Right lobe of liver (tissue), 6 donors: ENCODE results near the gene ARRDC3. TPM values are rescaled to one million over a fixed set of nuclear protein-coding genes. Genes with fewer than 3 reads are reported as not detected.
A peak's percentile ranks its signal among the peaks of the same experiment; 100 is the strongest.

ENCODE experiments used
- ATAC-seq, 4 donors: fragments of 200-7000 bp; cut with Tn5 transposase; one replicate each; pipeline ENCODE4 v1.9.1; 2020; ENCODE audit warnings: mild to moderate bottlenecking in 4 of 4, moderate library complexity in 4 of 4
- DNase-seq, 3 donors: peaks; one replicate each; pipeline ENCODE4 v3.0.0-alpha.2; 2020
- H3K27ac ChIP-seq, 3 donors: fragments of 200-600 bp; one replicate each; pipeline ENCODE4 v1.8.0; 2022
- H3K27me3 ChIP-seq, 2 donors: fragments of 200-600 bp; one replicate each; pipeline ENCODE4 v1.8.0; 2022
- H3K36me3 ChIP-seq, 4 donors: fragments of 200-600 bp; sonication (generic) in 1 of 4; one replicate each; pipeline versions ENCODE4 v1.5.1 to v1.8.0; 2017 to 2022; ENCODE audit warnings: control low read depth in 1 of 4
- H3K4me1 ChIP-seq, 4 donors: fragments of 200-600 bp; sonication (generic) in 1 of 4; one replicate each; pipeline versions ENCODE4 v1.5.1 to v1.8.0; 2017 to 2022; ENCODE audit warnings: control low read depth in 1 of 4
- H3K4me3 ChIP-seq, 3 donors: fragments of 200-600 bp; one replicate each; pipeline ENCODE4 v1.8.0; 2022
- H3K9me3 ChIP-seq, 4 donors: fragments of 200-600 bp; sonication (generic) in 1 of 4; one replicate each; pipeline versions ENCODE4 v1.5.1 to v1.8.0; 2017 to 2022; ENCODE audit warnings: control low read depth in 1 of 4
- POLR2A ChIP-seq: fragments of 450-650 bp; IDR thresholded peaks from one replicate; pipeline ENCODE4 v1.6.1; 2017; ENCODE audit warnings: antibody characterized with exemption, mild to moderate bottlenecking
- WGBS: methylation state at CpG from one replicate; pipeline ENCODE4 v1.1.6; 2018; ENCODE audit warnings: low coverage, low lambda C conversion rate; ENCODE audit not compliant: insufficient coverage; ENCODE audit errors: missing lambda C conversion rate; 5-methylcytosine and 5-hydroxymethylcytosine counted together
- intact Hi-C, 2 donors: fragments of 100-400 bp; cut with DNase I; formaldehyde crosslinking; loops; one replicate each; pipeline versions ENCODE4 v1.11.2 to v1.14.1; 2022
- total RNA-seq, 6 experiments: library from RNA; depleted of rRNA in 2 of 6; stranded (reverse); fragments of >200 nt in 2 of 6; fragmentation: NEBNext Ultra II Directional in 3 of 6; extraction: Animal tissue kit (Norgen Biotek cat#: 25700) in 3 of 6; gene quantifications; one replicate each; pipeline versions ENCODE4 v1.1.0 to v1.2.4, GENCODE V29; 2016 to 2023
- TF ChIP-seq, protein P1 (sequence below), 4 donors: fragments of 200-600 bp in 3 of 4; fragments of 450-650 bp in 1 of 4; IDR thresholded peaks; one replicate each; pipeline versions ENCODE4 v1.5.1 to v1.8.0; 2016 to 2022; ENCODE audit warnings: antibody characterized with exemption in 4 of 4, mild to moderate bottlenecking in 2 of 4
- donor health status: DM: no; HTN: yes; CAD: no.
- donor health status: DM: no; HTN: no; CAD: no.
- donor health status: DM: no; HTN: no; CAD: no.
- donor health status: DM: no; HTN: yes; CAD: no.
- donor health status: DM: no; HTN: yes; CAD: no.

Gene ARRDC3
- total RNA-seq, 6 experiments from 2014 or later = 14.3 to 96.9 (median 46.0) TPM

DNA sequence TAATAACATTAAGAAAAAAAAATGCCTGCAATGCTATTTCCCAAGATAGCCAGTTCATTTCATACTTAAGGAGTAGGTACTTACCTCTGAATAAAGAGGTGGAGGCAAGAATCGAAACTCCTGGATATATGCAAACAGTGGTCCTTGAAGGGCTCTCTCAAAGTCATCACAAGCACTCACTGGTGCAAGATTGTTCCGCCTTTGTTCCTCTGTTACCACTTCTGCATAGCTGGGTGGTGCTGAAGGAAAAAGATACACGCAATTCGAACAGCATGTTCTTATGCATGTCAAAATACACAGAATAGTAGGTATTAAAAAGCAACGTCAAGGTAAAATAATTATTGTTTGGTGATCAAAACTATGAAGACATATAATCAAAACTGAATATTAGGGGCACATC is 9.5 kb downstream of the ARRDC3 start:
- H3K4me1 ChIP-seq = peaks cover 0 to 9% (median 0%) of the 10 kb centered on the region in 4 donors
- H3K27ac ChIP-seq = no peak overlapping the region
- WGBS = 82% methylated on average over 5 of the region's 5 CpGs
- ATAC-seq = peak in 1 of 4 donors; percentile 3
- no peak for DNase-seq
- peak; percentile 4 for TF ChIP-seq POLR2A
- TF ChIP-seq, protein P1, sequence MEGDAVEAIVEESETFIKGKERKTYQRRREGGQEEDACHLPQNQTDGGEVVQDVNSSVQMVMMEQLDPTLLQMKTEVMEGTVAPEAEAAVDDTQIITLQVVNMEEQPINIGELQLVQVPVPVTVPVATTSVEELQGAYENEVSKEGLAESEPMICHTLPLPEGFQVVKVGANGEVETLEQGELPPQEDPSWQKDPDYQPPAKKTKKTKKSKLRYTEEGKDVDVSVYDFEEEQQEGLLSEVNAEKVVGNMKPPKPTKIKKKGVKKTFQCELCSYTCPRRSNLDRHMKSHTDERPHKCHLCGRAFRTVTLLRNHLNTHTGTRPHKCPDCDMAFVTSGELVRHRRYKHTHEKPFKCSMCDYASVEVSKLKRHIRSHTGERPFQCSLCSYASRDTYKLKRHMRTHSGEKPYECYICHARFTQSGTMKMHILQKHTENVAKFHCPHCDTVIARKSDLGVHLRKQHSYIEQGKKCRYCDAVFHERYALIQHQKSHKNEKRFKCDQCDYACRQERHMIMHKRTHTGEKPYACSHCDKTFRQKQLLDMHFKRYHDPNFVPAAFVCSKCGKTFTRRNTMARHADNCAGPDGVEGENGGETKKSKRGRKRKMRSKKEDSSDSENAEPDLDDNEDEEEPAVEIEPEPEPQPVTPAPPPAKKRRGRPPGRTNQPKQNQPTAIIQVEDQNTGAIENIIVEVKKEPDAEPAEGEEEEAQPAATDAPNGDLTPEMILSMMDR (IDR thresholded peaks at IDR 0.05) = no peak
- no peaks in the 10 kb centered on the region for H3K9me3 ChIP-seq
- H3K27me3 ChIP-seq = no peaks in the 10 kb centered on the region
- intact Hi-C loops = no loop called here
- H3K36me3 ChIP-seq = peaks cover 12 to 100% (median 57%) of the 10 kb centered on the region in 4 donors
- H3K4me3 ChIP-seq = no peak overlapping the region

- intact Hi-C loops = no loop called here
- Histone ChIP-seq H3K36me3 (peaks cover 12 to 100% (median 57%) of the 10 kb centered on the region in 4 donors), H3K9me3 (no peaks in the 10 kb centered on the region), H3K27me3 (no peaks in the 10 kb centered on the region), H3K4me3 (no peak overlapping the region), H3K27ac (no peak overlapping the region), H3K4me1 (peaks cover 0 to 4% (median 0%) of the 10 kb centered on the region in 4 donors)
- TF ChIP-seq, protein P1 (IDR thresholded peaks at IDR 0.05) = no peak
- TF ChIP-seq POLR2A = no peak
- DNase-seq (no peak), ATAC-seq (no peak)
- 74% methylated on average over 1 of the region's 1 CpG for WGBS
These were observed 10.1 kb downstream of the ARRDC3 start for GRCh38 chr5:91373006-91373405.

DNA sequence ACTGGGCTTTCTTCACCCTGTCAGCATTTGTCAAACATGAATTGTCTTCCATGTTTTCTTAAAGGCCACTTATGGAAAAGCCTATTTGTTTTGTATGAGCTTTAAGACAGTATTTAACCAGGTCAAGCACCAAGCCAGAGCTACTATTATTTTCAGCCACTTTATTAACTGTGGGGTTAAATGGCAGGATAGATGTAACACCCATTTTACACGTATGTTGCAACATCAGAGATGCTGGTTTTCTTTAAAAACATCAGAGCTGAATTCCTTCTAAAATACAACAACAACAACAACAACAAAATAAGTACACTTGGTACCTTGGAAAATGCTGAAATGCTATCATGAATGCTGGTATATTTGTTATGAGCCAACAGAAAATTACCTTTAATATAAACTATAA is 13.6 kb downstream of the ARRDC3 start:
- ATAC-seq = peak in 2 of 4 donors; percentile 6 to 28
- Histone ChIP-seq H3K4me3 (no peak overlapping the region), H3K27ac (no peak overlapping the region), H3K27me3 (no peaks in the 10 kb centered on the region), H3K9me3 (no peaks in the 10 kb centered on the region), H3K4me1 (peaks cover 0 to 4% (median 0%) of the 10 kb centered on the region in 4 donors), H3K36me3 (peaks cover 12 to 69% (median 41%) of the 10 kb centered on the region in 4 donors)
- no peak for DNase-seq
- 17% methylated on average over 1 of the region's 1 CpG for WGBS
- intact Hi-C loops = no loop called here
- TF ChIP-seq, protein P1 (IDR thresholded peaks at IDR 0.05) = no peak
- no peak for TF ChIP-seq POLR2A

- TF ChIP-seq, protein P1 (IDR thresholded peaks at IDR 0.05) = no peak
- TF ChIP-seq POLR2A = peak; percentile 8
- H3K27ac ChIP-seq = no peak overlapping the region
- DNase-seq = no peak
- H3K36me3 ChIP-seq = peaks cover 6 to 55% (median 32%) of the 10 kb centered on the region in 4 donors
- no peak overlapping the region for H3K4me3 ChIP-seq
- no peaks in the 10 kb centered on the region for H3K27me3 ChIP-seq
- WGBS = 94% methylated on average over 8 of the region's 8 CpGs
- no peaks in the 10 kb centered on the region for H3K9me3 ChIP-seq
- ATAC-seq = no peak
- peaks cover 0 to 4% (median 0%) of the 10 kb centered on the region in 4 donors for H3K4me1 ChIP-seq
- intact Hi-C loops = no loop called here
These were observed 15.0 kb downstream of the ARRDC3 start for GRCh38 chr5:91367908-91368648.
